NCI-H748 (cell line): ENCODE results near the gene KLF16.

ENCODE experiments used
- DNase-seq: peaks from one replicate; lab custom pipeline; 2025; ENCODE audit not compliant: unreplicated experiment; lab: John Stamatoyannopoulos, UW

Gene KLF16

DNA sequence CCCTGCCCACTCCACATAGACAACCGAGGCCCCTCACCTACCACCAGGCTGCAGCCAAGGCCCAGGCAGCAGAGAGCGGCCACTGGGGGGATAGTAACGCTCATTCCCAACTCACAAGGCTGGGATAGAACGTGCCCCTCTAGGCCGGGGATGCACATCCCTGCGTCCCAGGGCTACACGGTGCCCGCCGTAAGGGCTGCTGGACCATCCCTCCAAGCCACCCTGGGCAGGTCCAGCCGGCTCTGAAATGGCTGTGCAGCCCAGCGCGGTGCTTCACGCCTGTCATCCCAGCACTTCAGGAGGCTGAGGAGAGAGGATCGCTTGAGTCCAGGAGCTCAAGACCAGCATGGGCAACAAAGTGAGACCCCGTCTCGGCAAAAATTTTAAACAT, 18.3 kb downstream of the KLF16 start:
- DNase-seq = no peak

DNA sequence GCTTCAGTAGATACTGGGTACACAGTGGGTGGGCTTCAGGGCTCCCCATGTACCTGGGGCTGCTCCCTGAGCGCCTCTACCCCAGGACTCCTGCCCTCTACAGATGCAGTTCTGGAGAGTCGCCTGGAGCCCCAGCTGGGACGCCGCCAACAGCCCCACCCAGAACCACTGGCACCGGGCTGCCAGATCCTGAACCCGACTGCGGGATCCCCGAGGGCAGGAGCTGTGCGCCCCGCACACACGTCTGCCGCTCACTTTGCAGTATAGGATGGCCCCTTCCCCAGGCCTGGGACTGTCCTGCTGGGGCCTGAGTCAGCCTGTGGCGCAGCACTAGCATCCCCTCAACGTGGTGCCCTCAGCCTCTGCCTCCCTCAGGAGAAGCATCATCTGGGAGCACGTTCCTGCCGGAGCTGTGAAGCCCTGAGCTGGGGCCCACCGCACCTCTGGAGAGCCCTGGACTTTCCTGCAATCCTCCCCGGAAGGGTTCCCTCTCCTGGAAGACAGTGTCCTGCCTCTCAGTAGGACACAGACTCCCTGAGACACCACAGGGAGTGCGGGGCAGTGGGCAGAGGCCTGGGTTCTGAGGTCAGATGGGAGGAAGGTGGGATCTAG, 18.8 kb downstream of the KLF16 start:
- no peak for DNase-seq

DNA sequence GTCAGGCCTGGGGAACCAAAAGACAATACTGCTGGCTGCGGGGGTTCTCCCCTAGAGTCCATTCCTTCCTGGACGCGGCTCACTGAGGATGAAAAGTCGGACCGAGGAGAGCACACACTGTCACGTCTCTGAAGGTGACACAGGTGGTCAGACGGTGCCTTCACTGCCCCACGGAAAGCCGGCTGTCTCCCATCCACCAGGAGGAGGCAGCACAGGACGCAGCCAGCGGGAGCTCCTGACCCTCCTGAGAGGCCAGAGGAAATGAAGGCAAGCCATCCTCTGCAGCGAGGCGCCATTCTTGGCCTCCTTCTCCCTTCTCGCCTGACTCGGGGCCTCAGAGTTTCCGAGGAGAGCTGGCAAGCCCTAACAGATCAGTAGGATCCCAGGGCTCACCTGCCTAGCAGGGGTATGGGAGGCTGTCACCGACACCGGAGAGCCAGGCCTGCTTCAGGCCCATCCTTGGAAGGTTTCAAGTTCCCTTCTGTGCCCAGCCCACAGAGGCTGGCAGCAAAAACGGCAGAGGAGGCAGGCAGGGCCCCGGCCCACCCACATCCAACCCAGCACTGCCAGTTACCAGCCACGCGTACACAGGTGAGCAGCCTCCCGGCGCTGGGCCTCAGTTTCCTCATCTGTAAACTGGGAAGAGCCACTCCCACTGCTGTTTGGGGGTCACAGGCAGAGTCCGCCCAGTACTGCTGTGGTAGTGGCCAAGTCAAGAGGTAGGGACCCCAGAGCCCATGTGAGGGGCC, 19.6 kb downstream of the KLF16 start:
- no peak for DNase-seq

DNA sequence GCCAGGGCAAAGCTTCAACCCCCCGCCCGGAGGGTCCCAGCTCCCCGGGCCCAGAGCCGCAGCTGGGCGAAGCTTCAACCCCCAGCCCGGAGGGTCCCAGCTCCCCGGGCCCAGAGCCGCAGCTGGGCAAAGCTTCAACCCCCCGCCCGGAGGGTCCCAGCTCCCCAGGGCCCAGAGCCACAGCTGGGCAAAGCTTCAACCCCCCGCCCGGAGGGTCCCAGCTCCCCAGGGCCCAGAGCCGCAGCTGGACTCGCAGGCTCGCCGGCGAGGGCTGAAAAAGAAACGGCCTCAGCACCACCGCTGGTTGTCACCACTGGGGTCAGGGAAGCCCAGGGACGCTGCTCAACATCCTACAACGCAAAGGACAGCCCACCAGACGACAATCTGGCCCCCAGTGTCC, 20.3 kb downstream of the KLF16 start:
- no peak for DNase-seq

DNA sequence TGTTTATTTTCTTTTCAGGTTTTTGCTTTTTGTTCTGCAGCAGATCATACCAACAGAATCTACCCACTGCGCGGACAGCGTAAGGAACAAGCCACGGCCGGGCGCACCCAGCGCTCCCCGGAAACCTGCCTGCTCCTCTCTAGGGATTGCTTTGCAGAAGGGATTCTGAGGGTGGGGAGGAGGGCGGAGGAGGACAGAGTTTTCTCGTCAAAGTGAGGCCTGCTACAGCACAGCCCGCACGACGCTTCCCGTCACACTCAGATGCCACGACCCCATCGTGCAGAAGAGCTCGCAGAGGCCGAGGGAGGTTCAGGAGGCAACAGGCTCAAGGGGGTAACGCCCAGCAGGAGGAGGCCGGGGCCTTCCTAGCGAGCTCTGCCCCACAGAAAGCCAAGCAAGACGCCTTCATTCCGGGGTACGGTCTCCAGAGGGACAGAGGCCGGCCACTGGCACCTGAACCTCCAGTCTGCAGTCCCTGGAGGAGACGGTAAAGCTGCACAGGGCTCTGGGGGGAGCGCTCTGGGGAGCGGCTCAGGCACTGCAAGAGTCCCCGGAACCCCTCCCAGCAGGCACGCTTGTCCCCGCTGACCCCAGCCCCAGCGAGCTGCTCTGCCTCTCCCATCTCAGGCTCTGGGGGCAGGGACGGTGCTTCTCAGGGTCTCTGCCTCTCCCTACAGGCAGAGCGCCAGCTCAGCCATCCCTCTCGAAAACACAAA, 22.0 kb downstream of the KLF16 start:
- DNase-seq = no peak

DNA sequence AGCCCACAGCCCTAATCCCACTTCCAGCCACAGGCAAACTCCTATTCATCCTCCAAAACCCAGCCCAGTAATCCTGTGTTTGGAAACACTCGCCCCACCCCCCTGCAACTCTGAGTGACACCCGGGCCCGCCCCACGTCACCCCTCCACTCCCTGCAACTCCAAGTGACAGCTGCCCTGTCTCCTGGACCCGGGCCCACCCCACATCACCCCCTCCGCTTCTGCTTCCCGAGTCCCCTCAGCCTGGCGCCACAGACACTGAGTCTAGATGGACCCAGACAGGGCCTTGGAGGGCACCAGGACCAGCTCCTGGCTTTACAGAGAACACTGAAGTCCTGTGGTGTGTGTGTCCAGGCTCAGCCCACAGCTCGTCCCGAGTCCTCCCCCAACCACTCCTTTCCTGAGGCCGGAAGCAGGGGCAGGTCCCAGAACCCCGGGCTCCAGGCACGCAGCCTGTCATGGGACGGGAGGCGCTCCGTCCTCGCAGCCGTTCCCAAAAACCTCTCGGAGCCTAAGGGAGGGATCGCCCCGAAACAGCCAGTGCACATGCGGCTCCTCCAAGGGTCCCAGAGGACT, 22.8 kb downstream of the KLF16 start:
- DNase-seq = no peak

DNA sequence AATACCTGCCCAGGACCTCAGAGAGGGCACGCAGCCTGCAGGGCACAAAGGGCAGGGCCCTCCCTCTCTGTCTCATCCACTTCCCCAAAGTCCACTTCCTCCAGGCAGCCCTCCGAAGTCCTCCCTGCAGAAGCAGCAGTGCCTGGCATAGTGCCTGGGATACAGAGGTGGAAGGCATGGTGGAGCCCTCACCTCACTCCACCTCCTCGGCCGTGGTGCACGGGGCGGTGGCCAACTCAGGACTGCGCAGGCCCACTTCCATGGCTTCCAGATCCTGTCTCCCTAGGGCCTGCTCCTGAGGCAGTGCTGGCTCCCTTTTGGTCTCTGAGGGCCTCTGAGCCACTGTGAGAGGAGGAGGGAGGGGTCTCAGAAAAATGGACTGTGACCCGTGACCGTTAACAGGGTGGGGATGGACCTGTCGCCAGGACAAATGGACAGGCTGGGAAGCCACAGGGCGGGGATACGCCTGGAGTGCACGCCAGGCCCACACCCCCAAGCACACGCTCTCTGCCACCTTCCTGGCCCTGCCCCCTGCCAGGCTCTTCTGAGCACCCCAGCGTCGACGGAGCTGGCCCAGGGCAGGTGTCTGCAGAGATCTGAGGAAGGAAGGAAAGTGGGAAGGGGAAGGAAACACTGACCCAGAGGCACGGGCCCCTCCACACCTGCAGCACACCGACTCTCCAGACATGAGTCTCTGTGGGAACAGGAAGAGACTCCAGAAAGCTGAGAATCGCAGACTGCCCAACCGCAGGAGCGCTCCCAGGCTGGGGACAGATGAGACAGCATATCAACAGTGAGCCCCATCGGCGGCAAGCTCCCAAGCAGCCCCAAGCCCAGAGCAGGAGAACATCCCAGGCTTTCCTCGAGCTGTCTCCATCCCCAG, 23.5 kb downstream of the KLF16 start:
- no peak for DNase-seq

DNA sequence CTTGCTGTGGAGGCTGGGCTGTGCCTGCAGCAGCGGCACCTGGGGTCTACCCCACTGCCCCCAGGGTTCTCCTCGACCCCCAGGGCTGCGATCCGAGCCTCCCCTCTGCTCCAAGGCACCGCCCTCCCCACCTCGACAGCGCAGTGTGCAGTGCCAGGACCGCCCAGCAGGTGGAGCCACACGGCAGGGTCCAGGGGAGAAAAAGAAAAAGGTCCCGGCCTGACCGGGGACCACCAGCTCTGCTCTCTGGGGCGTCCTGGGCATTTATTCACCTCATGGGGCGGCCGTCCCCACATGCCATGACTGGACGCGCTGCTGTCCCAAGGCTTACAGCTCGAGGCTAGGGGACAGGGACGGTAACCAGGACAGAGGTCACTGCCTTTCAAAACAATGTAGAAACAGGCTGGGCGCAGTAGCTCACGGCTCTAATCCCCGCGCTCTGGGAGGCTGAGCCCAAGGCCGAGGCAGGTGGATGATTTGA, 25.7 kb downstream of the KLF16 start:
- no peak for DNase-seq

DNA sequence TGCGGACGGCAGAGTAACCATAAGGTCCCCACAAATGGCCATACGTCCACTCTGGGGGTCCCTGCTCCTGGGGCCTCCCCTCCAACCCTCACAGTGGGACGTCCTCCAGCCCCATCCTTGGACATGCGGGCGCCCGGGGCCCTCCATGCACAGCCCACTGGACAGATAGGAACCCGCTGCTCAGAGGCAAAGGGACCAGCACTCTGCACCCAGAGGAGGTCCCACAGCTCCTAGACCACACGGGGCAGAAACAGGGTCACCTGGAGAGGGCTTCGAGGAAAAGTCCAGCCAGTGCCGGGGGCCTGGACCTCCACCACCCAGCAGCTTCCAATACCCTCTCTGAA, 26.2 kb downstream of the KLF16 start:
- no peak for DNase-seq

DNA sequence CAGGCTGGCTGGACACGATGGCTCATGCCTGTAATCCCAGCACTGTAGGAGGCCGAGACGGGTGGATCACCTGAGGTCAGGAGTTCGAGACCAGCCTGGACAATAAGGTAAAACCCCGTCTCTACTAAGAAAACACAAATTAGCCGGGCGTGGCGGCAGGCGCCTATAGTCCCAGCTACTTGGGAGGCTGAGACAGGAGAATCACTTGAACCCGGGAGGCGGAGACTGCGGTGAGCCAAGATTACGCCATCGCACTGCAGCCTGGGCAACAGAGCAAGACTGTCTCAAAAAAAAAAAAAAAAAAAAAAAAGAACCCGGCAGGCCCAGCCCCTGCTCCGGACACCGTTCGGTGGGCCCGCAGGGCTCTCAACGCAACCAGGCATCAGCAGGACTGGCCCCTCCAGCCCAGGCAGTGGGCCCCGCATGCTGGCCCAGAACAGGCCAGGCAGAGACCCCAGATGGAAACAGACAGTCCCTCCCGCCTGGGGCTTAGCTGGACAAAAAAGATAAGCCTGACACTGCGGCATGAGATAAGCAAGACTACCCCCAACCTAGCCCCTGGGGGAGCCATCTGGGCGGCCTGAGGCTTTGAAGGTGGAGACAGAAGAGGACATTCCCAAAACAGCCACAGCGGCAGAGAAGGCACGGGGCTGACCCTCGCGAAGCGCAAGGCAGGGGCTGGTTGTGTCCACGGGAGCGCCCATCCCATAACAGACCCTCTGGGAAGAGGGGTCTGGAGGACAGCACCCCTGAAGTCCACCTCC, 26.7 kb downstream of the KLF16 start:
- no peak for DNase-seq

DNA sequence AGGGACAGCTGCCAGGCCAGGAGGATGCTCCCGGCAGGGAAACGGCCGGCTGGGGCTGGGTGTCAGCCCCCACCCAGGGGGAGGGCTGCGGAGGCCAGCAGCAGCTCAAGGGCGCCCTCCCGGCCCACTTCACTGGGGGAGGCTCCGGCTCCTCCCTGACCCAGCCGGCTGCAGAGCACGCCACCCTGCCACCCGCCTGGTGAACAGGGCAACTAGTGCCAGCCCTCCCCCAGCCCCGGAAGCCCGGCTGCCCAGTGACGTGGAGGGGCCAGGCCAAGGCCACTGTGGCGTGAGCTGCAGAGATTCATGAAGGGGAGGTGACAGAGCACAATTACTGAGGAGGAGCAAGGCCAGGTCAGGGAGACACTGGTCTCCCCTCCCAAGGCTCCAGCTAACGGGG, 29.8 kb downstream of the KLF16 start:
- DNase-seq = no peak

DNA sequence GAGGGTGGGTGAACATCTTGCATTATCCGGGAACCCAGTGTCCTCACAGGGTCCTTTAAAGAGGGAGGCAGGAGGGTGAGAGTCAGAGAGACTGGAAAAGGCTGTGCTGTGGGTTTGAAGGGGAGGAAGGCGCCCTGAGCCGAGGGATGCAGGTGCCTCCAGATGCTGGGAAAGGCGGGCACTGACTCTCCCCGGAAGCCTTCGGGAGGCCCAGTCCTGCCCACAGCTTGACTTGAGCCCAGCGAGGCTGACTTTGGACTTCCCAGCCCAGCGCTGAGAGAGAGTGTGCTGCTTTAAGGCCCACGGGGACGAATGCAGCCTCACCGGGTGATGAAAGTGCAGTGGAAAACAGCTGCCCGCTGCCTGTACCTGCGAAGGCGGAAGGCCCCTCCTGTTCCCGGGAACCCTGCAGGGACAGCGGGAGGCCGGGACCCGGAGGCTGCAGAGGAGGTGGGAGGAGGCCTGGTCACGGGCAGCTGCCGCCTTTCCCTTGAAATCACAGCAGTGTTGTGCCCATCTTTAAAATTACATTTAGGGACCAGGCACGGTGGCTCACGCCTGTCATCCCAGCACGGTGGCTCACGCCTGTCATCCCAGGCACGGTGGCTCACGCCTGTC, 31.2 kb downstream of the KLF16 start:
- DNase-seq = no peak

DNA sequence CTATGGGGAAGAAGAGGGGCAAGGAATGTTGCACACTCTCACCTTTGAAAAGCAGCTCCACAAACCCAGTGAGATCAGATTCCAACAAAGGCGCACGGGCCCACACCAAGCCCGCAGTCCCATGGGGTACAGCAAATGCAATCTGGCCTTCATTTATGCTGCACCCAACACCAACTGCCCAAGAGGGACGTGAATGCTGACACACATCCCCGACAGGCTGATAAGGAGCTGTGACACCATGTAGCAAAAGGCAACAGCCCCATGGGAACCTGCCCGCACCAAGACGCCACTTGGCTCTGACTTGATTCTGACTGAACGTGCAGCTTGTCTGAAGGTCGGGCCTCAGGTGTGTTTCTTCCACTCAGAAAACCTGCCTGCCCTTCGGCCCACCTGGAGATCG, 32.4 kb downstream of the KLF16 start:
- DNase-seq = no peak

DNA sequence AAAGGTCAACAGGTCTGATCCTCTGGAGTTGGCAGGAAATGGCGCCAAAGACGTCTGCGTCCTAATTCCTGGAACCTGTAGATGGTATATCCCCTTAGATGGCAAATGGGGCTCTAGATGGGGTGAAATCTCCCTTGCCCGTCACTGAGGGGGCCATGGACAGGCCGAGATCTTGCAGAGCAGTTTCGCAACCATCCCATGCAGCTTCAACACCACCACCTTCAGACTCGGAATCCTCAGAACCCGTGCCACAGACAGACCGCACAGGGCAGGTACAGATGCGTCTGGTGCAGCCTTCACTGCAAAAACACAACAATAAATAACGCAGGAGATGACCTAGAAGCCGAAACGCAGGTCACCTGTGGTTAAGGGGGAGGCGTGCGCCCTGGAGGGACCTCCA, 32.8 kb downstream of the KLF16 start:
- DNase-seq = no peak

DNA sequence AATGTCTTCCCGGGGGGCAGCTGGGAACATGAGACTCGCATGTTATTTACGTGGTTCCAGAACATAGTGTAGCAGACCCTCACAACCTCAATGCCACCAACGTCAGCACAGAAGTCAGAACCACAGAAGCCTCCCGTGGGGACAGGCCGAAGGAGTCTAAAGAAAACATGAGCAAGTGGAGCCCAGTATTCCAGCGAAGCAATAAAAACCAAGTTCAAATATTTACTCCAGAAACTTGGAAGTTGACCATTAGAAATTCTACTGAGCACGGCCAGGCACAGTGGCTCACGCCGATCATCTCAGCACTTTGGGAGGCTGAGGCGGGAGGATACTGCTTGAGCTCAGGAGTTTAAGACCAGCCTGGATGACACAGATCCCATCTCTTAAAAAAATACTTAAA, 33.4 kb downstream of the KLF16 start:
- DNase-seq = no peak

DNA sequence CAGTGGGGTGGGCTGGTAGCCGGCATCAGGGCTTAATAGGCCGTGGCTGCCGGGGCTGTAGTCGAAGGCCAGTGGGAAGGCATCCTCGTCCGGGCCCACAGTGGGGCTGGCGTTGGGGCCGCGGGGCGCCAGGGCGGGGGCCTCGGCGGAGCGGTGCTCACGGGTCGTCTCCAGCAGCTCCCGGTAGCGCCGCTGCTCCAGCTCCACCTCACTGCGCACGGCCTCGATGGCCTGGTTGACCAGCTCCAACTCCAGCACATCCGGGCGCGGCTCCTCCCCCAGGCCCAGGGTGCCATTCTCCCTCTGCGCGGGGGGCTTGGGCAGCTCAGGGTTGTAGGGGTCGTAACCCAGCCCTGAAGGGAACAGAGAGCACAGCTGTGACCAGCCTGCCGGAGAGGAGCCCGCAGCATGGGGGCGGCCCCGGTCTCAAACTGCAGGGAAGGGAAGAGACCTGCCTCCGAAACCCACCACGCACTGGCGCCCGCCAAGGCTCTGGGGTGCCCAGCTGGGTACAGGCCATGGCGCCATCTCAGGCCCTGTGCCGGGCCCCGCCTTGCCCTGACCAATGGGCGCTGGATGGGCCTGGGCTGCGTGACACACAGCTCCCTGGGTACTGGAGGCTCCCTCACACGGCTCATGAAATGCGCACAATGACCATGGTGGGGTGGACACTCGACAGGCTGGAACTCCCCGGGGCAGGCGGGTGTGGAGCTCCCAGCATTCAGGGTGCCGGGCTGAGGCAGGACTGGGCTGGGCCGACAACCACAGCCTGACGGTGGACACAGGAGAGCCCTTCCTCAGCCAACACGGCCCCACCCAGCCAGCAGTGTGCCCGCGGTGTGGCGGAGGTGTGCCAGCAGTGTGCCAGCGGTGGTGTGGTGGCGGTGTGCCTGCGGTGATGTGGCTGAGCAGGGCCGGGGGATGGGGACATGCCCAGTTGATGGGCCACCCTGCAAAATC, 34.8 kb downstream of the KLF16 start:
- DNase-seq = no peak

DNA sequence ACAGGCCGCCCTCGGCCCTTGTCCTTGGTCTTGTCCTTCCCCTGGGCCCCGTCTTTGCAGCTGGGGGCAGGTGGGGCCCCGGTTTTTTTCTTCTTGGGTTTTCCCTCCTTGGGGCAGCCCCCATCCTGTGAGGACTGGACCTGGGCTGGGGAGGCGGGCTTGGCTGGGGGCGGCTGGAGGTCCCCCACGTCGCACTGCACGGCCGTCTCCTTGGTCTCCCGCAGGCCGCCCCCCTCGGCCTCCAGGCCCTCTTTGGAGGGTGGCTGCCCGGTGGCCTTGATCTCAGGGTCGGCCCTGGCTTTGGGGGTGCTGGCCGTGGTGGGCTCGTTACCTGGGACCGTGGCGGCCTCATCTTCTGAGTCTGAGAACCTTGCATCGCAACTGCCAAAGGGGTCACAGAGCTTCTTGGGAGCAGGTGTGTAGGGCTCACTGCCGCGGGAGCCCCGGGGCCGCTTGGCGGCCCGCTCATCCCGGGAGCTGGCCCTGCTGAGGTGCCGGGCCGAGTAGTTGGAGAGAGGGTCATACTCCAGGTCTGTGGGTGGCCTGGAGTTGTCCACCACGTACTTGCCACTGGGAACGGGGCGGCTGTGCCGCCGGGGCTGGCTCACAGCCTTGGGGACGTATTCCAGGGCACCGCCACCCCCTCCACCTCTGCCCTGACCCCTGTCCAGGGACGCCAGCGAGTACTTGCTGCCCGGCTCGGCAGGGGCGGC, 35.7 kb downstream of the KLF16 start:
- DNase-seq = no peak
